ENCODE results near the gene PDGFD. TPM values are rescaled to one million over a fixed set of nuclear protein-coding genes. Genes with fewer than 3 reads are reported as not detected.

PDGFD gene
- total RNA-seq, 1 donor from 2014 or later = 0.96 TPM

DNA sequence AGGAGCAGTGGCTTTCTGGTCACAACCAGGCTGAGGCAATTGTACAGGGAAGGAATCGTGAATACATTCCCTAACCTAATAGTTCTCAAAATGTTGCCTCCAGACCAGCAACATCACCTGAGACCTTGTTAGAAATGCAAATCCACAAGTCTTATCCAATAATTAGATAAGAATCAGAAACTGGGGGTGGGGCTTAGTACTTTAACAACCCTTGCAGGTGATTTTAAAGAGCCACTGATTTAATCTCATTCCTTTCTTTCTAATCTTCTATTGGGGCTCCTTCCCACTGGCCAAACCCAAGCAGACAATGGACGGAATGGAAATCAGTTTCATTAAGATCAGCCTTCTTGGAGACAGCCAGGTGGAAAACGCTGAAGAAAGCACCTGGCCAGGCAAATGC, 269.9 kb downstream of the PDGFD start:
- no peak for ATAC-seq
- no peak for DNase-seq (ENCODE audit: low spot score)

GRCh38 chr11:103893371-103893770, 270.6 kb downstream of the PDGFD start:
- ATAC-seq (no peak), DNase-seq (ENCODE audit: low spot score) (no peak)

GRCh38 chr11:103892603-103893002, 271.3 kb downstream of the PDGFD start:
- DNase-seq (ENCODE audit: low spot score) (no peak), ATAC-seq (no peak)

GRCh38 chr11:103890654-103891053, 273.3 kb downstream of the PDGFD start:
- DNase-seq (ENCODE audit: low spot score) (no peak), ATAC-seq (no peak)

DNA sequence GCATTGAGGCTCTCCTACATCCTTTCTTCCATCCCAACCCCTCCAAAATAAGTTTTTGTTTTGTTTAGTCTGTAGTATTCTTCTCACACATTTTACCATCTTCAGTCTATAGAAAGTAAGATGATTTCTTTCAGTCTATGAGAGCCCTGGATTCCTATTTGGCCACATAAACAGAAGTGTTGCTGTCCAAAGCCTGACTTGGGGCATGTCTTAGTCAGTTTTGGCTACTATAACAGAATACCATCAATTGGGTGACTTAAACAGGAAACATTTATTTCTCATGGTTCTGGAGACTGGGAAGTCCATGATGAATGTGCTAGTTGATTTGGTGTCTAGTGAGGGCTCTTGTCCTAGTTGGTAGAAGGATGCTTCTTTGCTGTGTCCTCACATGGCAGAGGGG, 274.3 kb downstream of the PDGFD start:
- ATAC-seq = no peak

GRCh38 chr11:103888541-103888951, 275.4 kb downstream of the PDGFD start:
- ATAC-seq = no peak

More for the DNA sequence above, 274.3 kb downstream of the PDGFD start:
- DNase-seq (ENCODE audit: low spot score) = no peak

DNA sequence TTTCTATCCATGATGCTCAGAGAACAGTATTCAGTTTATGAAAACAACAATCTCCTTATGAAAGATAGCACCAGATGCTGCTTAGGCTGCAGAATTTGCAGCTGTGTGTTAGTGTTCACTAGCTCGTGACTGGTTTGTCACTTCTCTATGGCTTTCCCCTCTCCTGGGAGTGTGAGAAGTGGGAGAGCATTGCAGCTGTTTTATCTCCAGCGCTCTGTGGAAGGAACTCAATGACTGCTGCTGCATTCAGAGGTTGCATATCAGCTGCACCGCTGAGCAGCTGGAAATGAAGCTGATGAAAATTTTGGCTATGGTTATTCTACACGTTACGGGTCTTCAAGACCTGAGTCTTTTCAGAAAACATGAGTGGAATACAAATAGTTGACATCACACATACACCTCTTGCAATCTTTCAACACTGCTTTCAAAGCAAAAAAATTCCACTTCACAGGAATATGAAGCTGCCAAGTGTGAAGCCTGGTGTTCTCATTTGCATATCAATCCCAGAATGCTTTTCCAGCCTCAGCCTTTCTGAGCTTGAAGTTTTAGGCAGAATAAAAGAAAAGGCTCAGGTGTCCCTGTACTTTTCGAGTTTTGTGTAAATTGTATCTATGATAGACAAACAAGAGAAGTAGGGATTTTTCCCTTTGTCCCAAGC, 276.8 kb downstream of the PDGFD start:
- DNase-seq (ENCODE audit: low spot score) = no peak
- ATAC-seq = no peak

More at GRCh38 chr11:103888541-103888951, 275.4 kb downstream of the PDGFD start:
- no peak for DNase-seq (ENCODE audit: low spot score)

DNA sequence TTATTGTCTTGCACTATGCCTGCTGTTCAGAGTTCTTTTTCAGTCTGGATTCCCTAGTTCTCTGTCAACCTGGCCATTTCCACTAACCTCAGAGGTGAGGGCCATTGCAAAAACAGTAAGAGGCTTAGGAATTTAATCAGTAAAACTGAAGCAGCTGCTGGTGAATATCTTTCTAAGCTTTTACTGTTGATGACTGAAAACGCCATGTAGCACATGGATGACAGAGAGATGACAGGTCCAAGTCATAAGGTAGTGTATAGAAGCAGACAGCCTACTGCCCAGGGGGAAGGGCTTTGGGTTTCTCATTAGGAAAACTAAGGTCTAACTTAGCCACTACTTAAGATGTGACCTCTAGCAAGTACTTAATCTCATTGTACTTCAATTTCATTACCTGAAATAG, 280.1 kb downstream of the PDGFD start:
- no peak for ATAC-seq
- no peak for DNase-seq (ENCODE audit: low spot score)

- DNase-seq (ENCODE audit: low spot score) (no peak), ATAC-seq (no peak)
Observed at GRCh38 chr11:103883291-103883690, 280.7 kb downstream of the PDGFD start.

DNA sequence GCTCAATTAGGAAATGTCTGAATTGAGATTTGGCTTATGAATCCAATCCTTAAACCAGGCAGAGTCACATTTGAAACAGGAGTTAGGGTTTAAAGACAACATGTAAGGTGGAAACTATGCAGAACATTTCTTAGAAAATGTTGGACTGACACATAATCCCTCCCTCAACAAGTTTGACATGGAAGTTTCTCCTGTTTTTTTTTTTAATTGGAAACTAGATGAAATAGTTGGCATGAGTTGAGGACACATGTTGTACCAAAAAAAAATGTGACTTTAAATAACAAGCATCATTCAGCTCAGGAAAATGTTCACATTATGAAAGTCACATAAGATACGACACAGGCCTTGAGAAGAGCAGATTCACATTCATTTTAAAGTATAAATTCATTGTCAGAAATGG, 282.4 kb downstream of the PDGFD start:
- DNase-seq (ENCODE audit: low spot score) (no peak), ATAC-seq (no peak)

GRCh38 chr11:103880968-103881367, 283.0 kb downstream of the PDGFD start:
- no peak for ATAC-seq

DNA sequence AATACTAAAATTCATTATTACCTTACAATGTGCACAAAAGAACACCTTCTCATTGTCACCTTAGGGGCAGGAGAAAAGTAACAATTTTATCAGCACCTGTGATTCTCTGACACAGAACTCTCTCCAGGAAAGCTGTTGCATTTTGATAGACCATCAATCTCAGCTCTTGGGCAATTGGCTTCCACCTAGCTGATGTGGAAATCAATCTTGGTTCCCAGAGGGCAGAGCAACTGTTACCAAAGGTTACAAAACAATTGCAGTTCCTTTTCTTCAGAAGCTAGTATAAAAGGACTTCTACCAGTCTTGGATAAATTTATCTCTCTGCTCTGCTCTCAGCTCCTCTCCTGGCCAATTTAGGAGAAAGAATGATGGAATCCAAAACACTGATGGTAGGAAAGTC, 285.3 kb downstream of the PDGFD start:
- ATAC-seq = no peak
- DNase-seq (ENCODE audit: low spot score) = no peak

More at GRCh38 chr11:103880968-103881367, 283.0 kb downstream of the PDGFD start:
- no peak for DNase-seq (ENCODE audit: low spot score)

- DNase-seq (ENCODE audit: low spot score) (no peak), ATAC-seq (no peak)
Observed at GRCh38 chr11:103877221-103877620, 286.7 kb downstream of the PDGFD start.

- DNase-seq (ENCODE audit: low spot score) (no peak), ATAC-seq (no peak)
Observed at GRCh38 chr11:103875855-103876510, 288.0 kb downstream of the PDGFD start.

DNA sequence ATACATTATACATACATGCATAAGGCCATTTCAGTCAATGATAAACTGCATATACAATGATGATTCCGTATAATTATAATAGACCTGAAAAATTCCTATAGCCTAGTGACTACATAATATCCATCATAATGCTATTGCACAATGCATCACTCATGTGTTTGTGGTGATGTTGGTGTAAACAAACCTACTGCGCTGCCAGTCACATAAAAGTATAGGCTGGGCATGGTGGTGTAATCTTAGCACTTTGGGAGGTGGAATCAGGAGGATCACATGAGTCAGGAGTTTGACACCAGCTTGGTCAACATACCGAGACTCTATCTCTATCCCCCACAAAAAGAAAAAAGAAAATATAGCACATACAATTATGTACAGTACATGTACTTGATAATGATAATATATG, 291.2 kb downstream of the PDGFD start:
- ATAC-seq (no peak), DNase-seq (ENCODE audit: low spot score) (no peak)

DNA sequence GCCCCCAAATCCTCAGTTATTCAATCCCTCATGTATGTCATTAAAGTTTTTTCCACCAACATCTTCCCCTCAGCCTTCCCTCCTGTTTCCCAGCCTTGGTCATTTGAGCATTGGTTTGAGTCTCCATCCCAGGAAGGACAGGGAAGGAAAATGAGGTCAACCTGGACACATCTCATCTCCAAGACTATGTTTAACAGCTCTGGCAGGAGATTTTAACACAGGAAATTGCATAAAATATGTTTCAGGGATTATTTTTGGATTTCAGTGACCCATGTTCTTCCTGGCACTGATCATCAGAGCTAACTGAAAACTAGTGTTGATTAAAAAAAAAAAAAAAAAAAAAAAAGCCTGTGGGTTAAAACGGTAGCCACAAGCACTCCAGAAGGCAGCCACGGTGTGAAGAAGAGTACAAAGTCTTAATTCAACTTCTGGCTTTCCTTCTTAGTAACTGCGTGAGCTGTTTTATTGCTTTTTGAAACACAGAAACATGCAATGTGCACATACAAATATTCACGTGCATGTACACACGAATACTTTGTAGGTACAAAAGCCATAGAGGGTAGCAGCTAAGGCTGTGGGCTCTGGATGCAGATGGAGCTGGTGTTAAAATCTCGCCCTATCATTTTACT, 291.9 kb downstream of the PDGFD start:
- no peak for DNase-seq (ENCODE audit: low spot score)
- no peak for ATAC-seq

DNA sequence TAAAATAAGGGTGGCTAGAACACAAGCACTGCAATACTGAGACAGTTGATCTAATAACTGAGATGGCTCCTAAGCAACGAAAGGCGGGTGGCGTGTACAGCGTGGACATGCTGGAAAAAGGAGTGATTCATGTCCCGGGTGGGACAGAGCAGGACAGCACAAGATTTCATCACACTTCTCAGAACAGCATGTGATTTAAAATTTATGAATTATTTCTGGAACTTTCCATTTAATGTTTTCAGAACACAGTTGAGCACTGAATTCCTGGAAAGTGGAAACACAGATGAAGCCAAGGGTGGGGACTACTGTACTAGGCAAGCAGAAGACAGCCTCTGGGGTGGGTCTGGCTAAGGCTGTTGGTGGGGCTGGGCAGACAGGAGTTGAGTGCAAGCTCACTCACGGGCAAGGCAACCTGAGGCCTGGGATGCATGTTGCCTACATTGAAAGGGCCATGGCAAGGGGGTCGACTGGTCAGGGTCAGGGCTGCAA, 293.1 kb downstream of the PDGFD start:
- DNase-seq (ENCODE audit: low spot score) (no peak), ATAC-seq (no peak)

DNA sequence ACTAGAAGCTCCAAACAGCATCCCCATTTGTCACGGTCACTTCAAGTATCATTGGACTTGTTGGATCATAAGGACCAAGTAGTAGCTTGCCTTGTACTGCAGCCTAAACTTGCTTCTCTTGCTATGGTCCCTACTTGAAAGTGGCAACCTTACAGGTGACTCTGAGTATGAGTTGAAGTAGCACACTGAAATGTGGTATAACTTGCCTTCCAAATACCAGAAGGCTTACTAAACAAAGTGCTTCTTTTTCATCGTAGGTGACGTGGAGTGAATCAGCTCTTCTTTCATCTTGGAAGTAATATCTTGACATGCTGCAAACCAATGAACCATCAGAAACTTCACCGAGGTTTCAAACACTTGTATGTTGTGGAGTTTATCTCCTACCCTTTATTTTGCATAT, 296.5 kb downstream of the PDGFD start:
- DNase-seq (ENCODE audit: low spot score) = no peak
- ATAC-seq = no peak

- DNase-seq (ENCODE audit: low spot score) (no peak), ATAC-seq (no peak)
Observed at GRCh38 chr11:103863497-103863896, 300.4 kb downstream of the PDGFD start.

- DNase-seq (ENCODE audit: low spot score) = no peak
- no peak for ATAC-seq
Observed at GRCh38 chr11:103862802-103863174, 301.2 kb downstream of the PDGFD start.

- DNase-seq (ENCODE audit: low spot score) = no peak
- no peak for ATAC-seq
Observed at GRCh38 chr11:103862094-103862801, 301.7 kb downstream of the PDGFD start.
